ENCODE results near the gene LRIT2.

Gene LRIT2

GRCh38 chr10:84205049-84205852 lies 20.1 kb downstream of the LRIT2 start:
- peak; percentile 2 for DNase-seq

- DNase-seq = no peak
Observed at GRCh38 chr10:84204610-84205009, 20.7 kb downstream of the LRIT2 start.

GRCh38 chr10:84204122-84204521 lies 21.2 kb downstream of the LRIT2 start:
- DNase-seq = no peak

- no peak for DNase-seq
Observed at GRCh38 chr10:84202349-84202748, 23.0 kb downstream of the LRIT2 start.

GRCh38 chr10:84201682-84202081 lies 23.7 kb downstream of the LRIT2 start:
- DNase-seq = no peak

- no peak for DNase-seq
Observed at GRCh38 chr10:84201244-84201606, 24.1 kb downstream of the LRIT2 start.

- no peak for DNase-seq
Observed at GRCh38 chr10:84200537-84201243, 24.7 kb downstream of the LRIT2 start.

GRCh38 chr10:84198206-84198915 lies 27.0 kb downstream of the LRIT2 start:
- no peak for DNase-seq

- DNase-seq = no peak
Observed at GRCh38 chr10:84197643-84198042, 27.7 kb downstream of the LRIT2 start.

GRCh38 chr10:84196941-84197340 lies 28.4 kb downstream of the LRIT2 start:
- no peak for DNase-seq

- DNase-seq = no peak
Observed at GRCh38 chr10:84196083-84196482, 29.3 kb downstream of the LRIT2 start.

- no peak for DNase-seq
Observed at GRCh38 chr10:84195044-84195830, 30.1 kb downstream of the LRIT2 start.

GRCh38 chr10:84194424-84195043 lies 30.8 kb downstream of the LRIT2 start, which contains the start of gene CDHR1:
Gene CDHR1 (plus strand): TSS chr10:84194537. CDS start chr10:84194761, 224 bp downstream.
- DNase-seq = no peak

GRCh38 chr10:84193846-84194423 lies 31.4 kb downstream of the LRIT2 start:
- DNase-seq = no peak

GRCh38 chr10:84193327-84193726 lies 32.0 kb downstream of the LRIT2 start:
- no peak for DNase-seq

- DNase-seq = no peak
Observed at GRCh38 chr10:84191106-84191505, 34.2 kb downstream of the LRIT2 start.

- no peak for DNase-seq
Observed at GRCh38 chr10:84190621-84191020, 34.7 kb downstream of the LRIT2 start.

GRCh38 chr10:84188815-84189214 lies 36.5 kb downstream of the LRIT2 start:
- DNase-seq = no peak

- DNase-seq = no peak
Observed at GRCh38 chr10:84185526-84186175, 39.7 kb downstream of the LRIT2 start.

GRCh38 chr10:84184517-84184916 lies 40.8 kb downstream of the LRIT2 start:
- DNase-seq = no peak

- DNase-seq = no peak
Observed at GRCh38 chr10:84181631-84182030, 43.7 kb downstream of the LRIT2 start.
